HG02970 (cell line): Measurements from ENCODE around the gene DOK3.

ENCODE experiments used
- ATAC-seq: cut with Tn5 transposase; IDR thresholded peaks from one replicate; pipeline ENCODE4 v1.9.1; 2021; ENCODE audit warnings: mild to moderate bottlenecking, moderate library complexity, moderate number of reproducible peaks; ENCODE audit not compliant: unreplicated experiment, low FRiP score

Gene DOK3

DNA sequence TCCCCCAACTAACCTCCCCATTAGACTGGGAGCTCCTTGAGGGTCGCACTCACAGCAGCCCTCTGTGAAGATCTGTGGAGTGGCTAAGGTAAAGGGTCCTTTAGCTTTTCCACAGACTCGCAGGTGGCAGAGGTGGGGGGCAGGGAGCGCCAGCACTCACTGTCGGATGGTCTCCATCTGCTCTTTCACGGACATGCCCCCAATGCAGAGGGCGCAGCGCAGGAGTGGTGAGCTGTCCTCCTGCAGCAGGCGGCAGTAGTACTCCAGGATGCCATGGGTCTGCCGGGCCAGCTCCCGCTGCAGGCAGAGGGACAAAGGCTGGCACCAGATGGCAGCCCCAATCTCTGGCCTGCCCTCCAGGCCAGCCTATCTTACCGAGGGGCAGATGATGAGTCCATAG, 4.9 kb upstream of the DOK3 start:
- no peak for ATAC-seq

- no peak for ATAC-seq
Observed at GRCh38 chr5:177513500-177513899, 3.9 kb upstream of the DOK3 start.

- no peak for ATAC-seq
Observed at GRCh38 chr5:177512736-177513380, 3.2 kb upstream of the DOK3 start.

- ATAC-seq, result no peak
Observed at GRCh38 chr5:177511796-177512675, 2.4 kb upstream of the DOK3 start.

DNA sequence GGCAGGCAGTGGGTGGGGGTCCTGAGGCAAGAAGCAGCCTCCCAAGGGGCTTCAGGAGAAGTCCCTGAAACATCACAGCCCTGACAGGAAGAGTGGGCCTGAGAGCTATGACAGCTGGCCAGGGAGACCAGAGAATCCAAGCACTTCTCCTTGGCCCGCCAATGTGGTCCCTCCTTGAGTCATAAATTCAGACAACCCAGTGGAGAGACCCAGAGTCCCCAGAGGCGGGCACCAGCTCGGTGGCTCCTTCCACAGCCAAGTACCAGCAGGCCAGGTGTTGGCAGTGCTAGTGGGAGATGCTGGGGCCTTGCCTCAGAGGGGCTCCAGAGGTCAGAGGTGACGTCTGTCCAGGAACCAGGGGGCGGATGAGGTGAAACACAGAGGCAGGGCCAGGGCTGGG, 1.6 kb upstream of the DOK3 start:
- ATAC-seq, result no peak

GRCh38 chr5:177510567-177511053, 984 bp upstream of the DOK3 start:
- no peak for ATAC-seq

DNA sequence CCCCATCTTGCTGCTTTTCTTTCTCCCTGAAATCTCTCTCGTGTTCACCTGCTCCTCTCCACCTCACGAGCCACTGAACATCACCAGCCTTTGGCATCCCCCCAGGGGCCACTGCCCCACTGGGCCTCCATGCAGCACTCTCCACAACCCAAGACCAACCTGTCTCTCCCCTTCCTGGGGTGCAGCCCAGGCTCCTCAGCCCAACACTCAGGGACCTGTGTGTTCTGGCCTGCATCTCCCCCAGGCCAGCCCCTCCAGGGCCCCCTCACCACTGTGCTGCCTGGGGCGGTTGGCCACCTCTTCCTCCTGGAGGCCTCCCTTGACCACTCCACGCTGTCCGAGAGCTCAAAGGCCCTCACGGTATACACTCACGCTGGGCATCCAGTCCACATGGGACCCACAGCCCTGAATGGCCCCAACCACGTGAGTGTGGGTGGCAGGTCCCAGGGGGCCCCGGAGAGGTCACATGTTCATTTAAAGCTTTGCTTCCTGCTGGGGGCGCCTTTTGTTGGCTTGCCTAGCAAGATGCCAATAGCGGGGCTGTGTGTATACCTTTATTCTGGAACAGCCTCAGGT, 453 bp upstream of the DOK3 start:
- no peak for ATAC-seq

- no peak for ATAC-seq
Observed at GRCh38 chr5:177508837-177509236, 789 bp downstream of the DOK3 start.

- no peak for ATAC-seq
Observed at GRCh38 chr5:177508221-177508611, 1.4 kb downstream of the DOK3 start.

- ATAC-seq, result no peak
Observed at GRCh38 chr5:177507596-177508220, 1.9 kb downstream of the DOK3 start.

DNA sequence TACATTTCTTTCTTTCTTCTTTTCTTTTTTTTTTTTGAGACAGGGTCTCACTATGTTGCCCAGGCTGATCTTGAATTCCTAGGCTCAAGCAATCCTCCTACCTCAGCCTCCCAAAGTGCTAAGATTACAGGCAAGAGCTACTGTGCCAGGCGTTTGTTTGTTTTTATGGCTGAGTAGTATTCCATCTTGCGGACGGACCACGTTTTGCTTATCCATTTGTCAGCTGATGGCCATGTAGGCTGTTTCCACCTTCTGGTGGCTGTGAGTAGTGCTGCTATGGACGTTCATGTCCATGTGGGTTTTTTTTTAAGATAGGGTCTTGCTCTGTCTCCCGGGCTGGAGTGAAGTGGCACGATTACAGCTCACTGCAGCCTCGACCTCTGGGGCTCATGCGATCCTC, 2.5 kb downstream of the DOK3 start:
- no peak for ATAC-seq

- ATAC-seq, result no peak
Observed at GRCh38 chr5:177505075-177505474, 4.6 kb downstream of the DOK3 start.

DNA sequence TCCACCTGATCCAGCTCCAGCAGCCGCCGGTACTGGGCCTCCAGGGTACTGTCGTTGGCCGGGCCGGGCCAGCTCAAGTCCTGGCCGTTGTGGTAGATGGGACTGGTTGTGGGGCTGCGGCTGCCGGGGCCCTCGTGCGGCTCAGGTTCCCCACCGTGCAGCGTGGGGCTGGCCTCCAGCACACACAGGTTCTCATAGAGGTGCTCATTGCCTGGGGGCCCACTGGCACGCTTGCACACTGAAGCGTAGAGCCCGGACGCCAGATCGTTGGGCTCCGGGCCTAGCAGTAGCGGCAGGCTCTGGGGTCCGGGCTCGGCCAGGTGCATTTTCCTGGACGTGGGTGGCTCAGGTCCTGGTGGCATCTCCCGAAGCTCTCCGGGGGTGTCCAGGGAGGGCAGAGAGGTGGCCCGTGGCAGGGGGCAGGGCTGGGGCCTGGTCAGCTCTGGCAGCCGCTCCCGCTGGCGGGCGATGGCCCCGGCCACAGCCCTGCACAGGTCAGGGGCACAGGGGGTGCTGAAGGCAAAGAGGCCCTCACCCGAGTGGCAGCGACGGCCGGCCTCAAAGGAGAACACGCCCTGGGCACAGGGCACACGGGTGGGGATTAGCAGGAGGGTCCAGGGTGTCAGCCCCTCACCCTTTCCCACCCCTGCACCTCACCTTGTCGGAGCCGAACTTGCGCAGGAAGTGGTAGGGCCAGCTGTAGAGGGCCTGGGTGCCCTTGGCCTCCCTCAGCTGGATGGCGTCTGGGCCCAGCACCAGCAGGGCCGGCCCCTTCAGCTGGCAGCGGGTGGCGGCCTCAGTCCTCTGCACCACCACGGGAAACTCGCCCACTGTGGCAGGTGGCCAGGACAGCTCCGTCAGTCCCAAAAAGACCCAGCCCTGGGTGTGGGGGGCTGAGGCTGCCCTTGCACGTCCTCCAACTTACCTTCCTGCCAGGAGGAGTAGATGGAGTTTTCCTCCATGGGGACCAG, 5.3 kb downstream of the DOK3 start:
- no peak for ATAC-seq

- ATAC-seq, result no peak
Observed at GRCh38 chr5:177503351-177504085, 6.1 kb downstream of the DOK3 start.

- ATAC-seq, result no peak
Observed at GRCh38 chr5:177502886-177503285, 6.7 kb downstream of the DOK3 start.

GRCh38 chr5:177501874-177502678, 7.5 kb downstream of the DOK3 start:
- ATAC-seq, result no peak

DNA sequence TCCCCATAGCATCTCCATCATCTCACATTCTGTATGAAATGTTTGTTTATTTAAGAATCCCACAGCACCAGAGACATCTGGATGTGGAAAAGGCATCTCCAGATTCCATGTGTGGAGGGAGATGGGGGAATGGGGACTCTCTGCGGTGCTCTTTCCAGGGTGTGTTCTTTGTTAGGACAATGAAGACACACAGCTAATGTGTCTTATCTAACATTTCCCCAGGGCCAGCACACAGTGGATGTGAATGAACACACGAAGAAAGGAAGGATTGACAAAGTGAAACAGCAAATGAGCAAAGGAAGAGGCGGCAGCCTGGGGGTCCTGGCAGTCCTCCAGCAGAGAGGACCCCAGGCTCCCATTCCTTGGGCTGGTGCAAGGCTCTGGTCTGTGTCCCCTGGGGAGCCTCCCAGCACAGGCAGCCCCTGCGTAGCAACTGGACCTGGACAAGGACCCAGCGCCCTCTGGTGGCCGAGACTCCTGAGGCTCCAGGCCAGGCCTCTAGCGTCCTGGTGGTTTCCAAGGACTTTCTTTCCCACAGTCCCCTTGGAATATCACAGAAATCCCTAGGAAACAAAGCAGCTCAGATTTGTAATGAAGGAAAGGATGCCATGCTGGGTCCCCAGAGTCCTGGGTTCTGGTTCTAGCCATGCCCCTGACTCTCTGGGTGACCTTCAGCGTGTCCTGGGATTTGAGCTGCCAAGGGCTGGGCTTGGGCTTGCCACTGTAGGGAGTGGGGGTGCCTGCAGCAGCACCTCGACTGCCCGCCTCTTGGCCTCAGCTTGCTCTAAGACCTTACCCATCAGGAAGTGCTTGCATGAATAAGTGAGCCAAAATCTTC, 8.7 kb downstream of the DOK3 start:
- no peak for ATAC-seq

GRCh38 chr5:177499842-177500241, 9.8 kb downstream of the DOK3 start:
- ATAC-seq, result no peak
